Heart left ventricle (tissue), 13 donors: ENCODE data around the gene ZNF512.

Experiments
- CTCF ChIP-seq, 12 donors: fragments of 200-600 bp; sonication (generic) in 4 of 12; IDR thresholded peaks; one replicate each; pipeline versions ENCODE4 v1.5.0 to v1.8.0; 2018 to 2022; ENCODE audit warnings: antibody characterized with exemption in 12 of 12, mild to moderate bottlenecking in 5 of 12
- POLR2A ChIP-seq, 2 donors: fragments of 450-650 bp; IDR thresholded peaks; one replicate each; pipeline ENCODE4 v1.6.1; 2017; ENCODE audit warnings: antibody characterized with exemption in 2 of 2, mild to moderate bottlenecking in 2 of 2, moderate library complexity in 2 of 2
- donor health status: ischemic (EF 13 %, LVEDD 7.1; RV severe dilation, severe dysfunction).
- donor health status: DM: no; HTN: yes; CAD: no.
- donor health status: DM: no; HTN: no; CAD: no.
- donor health status: ischemic (EF 25% LVEDD 6.9; RV normal size, moderate dysfunction).
- donor health status: ischemic (EF 25% LVEDD 5.7; RV mildly dilated, moderate dysfunction).
- donor health status: ischemic (EF 35%, LVEDD 5.7; RV mildly dilated, moderate dysfunction).
- donor health status: nonischemic (EF 11% LVEDD 7.7; RV severe dilation, severe dysfunction).
- donor health status: DM: yes; HTN: yes; CAD: no.
- donor health status: PGD.
- donor health status: ischemic (EF 29% LVEDD 5.4; RV normal size, mild dysfunction).
- donor health status: nonischemic (EF 23%, LVEDD 6.1; RV moderate dilation, normal function).

- TF ChIP-seq CTCF (IDR thresholded peaks at IDR 0.05) (no peak), POLR2A (IDR thresholded peaks at IDR 0.05) (no peak)
Observed at GRCh38 chr2:27636766-27637165, 53.9 kb downstream of the ZNF512 start.
